Measurements from ENCODE around the gene PRSS2.
"Not testable (repeated sequence)": the region's sequence is repeated elsewhere in the genome, so short reads cannot be mapped to it uniquely, and the experiment has no call there.

PRSS2 gene

DNA sequence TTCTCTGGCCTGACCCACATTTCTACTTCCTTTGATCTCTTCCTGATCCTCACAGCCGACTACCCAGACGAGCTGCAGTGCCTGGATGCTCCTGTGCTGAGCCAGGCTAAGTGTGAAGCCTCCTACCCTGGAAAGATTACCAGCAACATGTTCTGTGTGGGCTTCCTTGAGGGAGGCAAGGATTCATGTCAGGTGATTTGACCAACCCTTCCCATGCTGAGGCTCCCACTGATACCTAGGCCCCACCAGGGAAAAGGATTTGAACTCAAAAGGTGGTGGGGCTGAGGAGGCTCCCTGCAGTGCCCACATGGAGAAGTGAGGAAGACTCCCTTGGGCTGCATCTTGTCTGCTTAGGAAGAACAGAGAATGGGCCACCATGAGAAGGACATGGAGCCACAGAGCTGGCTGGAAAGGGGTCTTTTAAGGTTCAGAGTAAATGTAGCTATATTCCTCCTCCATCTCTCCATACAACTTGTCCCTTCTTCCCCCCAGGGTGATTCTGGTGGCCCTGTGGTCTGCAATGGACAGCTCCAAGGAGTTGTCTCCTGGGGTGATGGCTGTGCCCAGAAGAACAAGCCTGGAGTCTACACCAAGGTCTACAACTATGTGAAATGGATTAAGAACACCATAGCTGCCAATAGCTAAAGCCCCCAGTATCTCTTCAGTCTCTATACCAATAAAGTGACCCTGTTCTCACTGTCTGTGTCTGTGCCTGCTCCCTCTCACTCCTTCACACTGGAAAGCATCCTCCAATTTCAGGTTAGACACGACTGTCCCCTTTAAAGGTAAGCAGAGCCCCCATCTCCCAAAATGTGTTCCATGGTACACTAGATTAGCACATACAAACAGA lies 18.2 kb upstream of the PRSS2 start:
- TF ChIP-seq, protein P1, sequence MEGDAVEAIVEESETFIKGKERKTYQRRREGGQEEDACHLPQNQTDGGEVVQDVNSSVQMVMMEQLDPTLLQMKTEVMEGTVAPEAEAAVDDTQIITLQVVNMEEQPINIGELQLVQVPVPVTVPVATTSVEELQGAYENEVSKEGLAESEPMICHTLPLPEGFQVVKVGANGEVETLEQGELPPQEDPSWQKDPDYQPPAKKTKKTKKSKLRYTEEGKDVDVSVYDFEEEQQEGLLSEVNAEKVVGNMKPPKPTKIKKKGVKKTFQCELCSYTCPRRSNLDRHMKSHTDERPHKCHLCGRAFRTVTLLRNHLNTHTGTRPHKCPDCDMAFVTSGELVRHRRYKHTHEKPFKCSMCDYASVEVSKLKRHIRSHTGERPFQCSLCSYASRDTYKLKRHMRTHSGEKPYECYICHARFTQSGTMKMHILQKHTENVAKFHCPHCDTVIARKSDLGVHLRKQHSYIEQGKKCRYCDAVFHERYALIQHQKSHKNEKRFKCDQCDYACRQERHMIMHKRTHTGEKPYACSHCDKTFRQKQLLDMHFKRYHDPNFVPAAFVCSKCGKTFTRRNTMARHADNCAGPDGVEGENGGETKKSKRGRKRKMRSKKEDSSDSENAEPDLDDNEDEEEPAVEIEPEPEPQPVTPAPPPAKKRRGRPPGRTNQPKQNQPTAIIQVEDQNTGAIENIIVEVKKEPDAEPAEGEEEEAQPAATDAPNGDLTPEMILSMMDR (IDR thresholded peaks at IDR 0.05; ENCODE audit: low read depth, low read length), result no peak
- DNase-seq (ENCODE audit: extremely low read depth, low read depth), result no peak

DNA sequence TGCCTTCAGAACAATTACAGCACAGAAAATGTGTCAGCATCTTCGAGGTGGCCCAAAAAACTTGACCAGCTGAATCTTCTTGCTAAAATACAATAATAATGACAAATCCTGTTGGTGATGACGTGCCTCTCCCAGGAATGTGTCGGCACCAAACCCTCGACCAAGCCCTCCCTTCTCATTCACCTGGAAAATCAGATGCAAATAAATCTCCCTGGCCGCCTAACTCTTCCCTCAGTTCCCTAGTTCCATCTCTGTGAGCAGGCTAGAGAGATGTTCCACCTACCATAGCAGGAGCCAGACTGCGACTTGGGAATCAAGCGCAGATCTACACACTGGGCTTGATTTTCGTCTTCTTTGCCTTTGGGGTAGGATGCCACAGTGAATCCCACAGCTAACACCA lies 17.4 kb upstream of the PRSS2 start:
- DNase-seq (ENCODE audit: extremely low read depth, low read depth), result no peak
- TF ChIP-seq, protein P1 (IDR thresholded peaks at IDR 0.05; ENCODE audit: low read depth, low read length), result no peak

DNA sequence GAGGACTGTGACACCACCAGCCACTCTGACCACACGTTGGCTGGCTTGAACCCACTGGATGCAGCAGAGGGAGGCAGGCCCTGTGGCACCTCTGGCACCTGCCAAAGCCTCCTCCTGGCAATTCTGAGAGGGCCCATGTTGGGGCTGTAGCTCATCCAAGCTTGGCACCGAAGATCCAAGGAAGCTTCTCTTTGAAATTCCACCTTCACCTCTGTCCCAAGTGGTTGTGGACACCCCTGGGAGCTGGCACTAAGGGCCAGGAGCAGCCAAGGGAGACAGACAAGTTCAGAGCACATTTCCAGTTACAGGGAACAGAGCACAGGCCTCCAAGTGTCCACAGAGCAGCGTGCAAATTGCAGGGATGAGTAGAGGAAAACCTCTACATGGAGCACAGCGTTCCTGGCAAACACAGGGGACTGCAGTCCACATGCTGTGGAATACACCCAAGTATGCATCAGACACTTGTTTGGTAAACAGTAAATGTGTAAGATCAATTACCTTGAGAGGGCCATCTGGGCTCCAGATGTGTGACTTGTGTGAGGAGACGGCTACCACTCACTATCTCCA lies 16.8 kb upstream of the PRSS2 start:
- DNase-seq (ENCODE audit: extremely low read depth, low read depth), result not testable (repeated sequence)

DNA sequence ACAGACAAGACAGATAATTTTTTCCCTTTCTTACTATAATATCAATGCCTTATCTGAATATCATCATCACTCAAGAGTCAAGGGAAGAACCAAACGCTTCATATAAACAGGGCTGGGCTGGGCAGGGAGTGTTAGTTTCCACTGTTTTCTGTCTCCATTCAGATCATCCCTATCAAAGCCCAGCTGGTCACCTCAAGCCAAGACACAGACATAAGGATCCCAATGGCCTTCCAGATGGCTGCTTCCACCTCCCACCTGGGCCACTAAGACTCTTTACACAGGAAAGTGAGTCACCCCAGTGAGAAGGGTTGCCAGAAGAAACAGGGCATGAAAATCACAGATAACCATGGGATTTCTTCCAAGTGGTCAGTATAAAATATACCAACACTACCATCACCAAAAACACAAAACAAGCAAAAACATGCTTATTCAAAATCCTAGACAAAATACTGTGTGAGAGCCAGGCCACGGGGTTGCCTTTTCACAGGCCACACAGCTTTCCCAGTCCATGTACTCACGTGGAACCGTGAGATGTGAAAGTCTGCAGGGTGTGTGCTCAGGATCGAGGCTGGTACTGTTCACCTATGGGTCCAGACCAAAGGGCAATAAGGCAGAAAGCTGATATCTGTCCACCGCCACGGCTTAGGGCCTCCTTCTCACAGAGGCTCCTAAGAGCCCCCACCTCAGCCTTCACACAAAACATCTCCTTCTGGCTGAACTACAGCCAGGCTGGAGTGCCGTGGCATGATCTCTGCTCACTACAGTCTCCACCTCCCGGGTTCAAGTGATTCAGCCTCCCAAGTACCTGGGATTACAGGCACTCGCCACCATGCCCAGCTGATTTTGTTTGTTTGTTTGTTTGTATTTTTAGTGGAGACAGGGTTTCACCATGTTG lies 15.8 kb upstream of the PRSS2 start:
- no peak for DNase-seq (ENCODE audit: extremely low read depth, low read depth)
- TF ChIP-seq, protein P1 (IDR thresholded peaks at IDR 0.05; ENCODE audit: low read depth, low read length), result no peak

DNA sequence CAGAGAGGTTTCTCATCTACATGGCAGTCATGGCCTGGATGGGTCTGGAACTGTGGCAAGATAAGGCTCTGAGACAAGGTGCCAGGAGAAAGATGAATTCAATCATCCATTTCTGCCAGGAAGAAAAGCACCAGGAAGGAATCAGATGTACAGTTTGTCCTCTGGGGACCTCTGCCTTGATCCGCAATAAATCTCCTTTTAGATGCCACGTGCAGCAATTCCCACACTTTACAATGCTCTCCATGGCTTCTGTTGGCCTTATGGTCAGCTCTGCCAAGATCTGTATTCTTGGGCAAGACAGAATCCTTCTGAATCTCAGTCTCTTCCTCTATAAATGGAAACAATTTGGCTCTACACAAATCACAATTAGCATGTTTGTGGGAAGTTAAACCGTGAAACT lies 12.5 kb upstream of the PRSS2 start:
- DNase-seq (ENCODE audit: extremely low read depth, low read depth), result not testable (repeated sequence)

DNA sequence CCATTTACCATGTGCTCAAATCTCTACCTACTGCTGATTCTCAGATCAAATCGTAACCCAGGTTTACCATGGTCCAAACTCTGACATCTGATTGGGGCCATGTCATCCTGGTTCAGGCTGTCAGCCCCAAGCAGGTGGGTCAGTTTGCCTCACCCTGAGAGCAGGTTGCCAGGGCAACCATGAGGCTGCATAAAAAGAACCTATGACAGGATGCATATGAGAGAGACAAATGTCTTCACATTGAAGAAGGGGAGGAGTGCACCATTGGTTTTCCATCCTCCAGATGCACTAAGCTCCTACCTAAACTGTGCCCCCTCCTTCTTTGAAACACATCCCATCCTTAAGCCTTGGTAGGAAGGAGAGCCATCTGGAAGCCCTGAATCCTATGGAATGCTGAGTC lies 11.3 kb upstream of the PRSS2 start:
- TF ChIP-seq, protein P1 (IDR thresholded peaks at IDR 0.05; ENCODE audit: low read depth, low read length), result no peak
- DNase-seq (ENCODE audit: extremely low read depth, low read depth), result no peak

DNA sequence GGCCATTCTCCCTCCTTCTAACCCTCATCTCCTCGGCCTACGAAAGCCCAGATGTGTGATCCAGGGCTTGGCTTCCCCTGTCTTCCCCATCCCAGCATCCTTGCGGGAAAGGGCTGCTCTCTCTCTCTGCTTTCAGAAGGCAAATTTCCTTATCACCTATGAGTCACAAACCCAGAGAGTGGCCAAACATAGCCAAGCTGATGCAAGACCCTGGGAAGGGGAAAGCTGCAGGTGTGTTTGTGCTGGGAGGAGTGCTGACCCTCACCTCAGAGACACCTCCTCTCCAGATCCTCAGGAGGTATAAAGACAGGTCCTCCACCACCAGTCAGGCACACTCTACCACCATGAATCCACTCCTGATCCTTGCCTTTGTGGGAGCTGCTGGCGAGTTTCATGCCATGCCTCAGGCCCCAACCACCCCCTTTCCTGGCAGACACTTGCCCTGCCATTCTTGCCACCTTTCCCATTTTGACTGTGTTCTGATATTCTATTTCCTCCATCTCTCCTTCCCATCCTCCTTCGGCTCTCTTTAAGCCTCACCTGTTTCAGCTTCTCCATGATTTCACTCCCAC lies 10.6 kb upstream of the PRSS2 start:
- no peak for DNase-seq (ENCODE audit: extremely low read depth, low read depth)
- TF ChIP-seq, protein P1 (IDR thresholded peaks at IDR 0.05; ENCODE audit: low read depth, low read length), result no peak

DNA sequence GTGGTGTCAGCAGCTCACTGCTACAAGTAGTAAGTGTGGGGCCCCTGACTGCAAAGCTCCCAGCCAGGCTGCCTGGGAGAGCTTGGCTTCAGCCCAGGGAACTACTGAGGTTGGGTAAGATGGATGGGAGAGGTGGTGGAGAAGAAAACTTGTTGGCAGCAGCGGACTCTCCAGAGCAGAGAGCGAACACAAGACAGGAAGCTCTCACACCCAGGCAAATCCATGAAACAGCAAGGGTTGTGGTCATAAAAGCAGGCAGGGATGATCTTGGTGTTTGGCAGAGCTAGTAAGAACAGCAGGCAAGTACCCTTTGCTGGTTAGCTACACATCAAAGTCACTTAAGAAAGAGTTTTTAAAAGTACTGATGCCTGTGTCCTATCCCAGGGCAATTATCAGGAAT lies 9.2 kb upstream of the PRSS2 start:
- DNase-seq (ENCODE audit: extremely low read depth, low read depth), result not testable (repeated sequence)

Data from AG09319 (cell line).